Measurements from ENCODE around the gene EFR3B.

EFR3B gene

DNA sequence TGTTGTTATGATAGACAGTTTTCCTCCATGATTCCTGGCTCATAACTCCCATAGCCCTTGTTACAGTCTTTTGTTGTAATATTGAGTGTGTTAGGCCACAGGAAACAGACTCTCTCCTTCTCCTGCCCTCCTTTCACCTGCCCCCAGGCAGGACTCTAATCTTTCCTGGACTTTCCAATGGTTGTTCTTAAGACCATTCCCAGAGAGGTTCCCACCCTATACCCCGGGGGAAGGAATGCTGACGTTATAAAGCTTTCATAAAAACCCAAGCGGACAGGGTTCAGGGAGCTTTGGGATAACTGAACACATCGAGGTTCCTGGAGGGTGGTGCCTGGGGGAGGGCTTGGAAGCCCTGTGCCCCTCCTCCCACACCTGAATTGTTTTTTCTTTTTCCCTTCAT, 2.8 kb upstream of the EFR3B start:
- H3K36me3 ChIP-seq, result no peaks in the 10 kb centered on the region
- H3K4me1 ChIP-seq, result peaks cover 13% of the 10 kb centered on the region
- no peak overlapping the region for H3K4me3 ChIP-seq (ENCODE audit: low read depth, low read length)
- no peaks in the 10 kb centered on the region for H3K9me3 ChIP-seq
- DNase-seq, result no peak
- H3K27me3 ChIP-seq, result no peaks in the 10 kb centered on the region
- TF ChIP-seq, protein P1, sequence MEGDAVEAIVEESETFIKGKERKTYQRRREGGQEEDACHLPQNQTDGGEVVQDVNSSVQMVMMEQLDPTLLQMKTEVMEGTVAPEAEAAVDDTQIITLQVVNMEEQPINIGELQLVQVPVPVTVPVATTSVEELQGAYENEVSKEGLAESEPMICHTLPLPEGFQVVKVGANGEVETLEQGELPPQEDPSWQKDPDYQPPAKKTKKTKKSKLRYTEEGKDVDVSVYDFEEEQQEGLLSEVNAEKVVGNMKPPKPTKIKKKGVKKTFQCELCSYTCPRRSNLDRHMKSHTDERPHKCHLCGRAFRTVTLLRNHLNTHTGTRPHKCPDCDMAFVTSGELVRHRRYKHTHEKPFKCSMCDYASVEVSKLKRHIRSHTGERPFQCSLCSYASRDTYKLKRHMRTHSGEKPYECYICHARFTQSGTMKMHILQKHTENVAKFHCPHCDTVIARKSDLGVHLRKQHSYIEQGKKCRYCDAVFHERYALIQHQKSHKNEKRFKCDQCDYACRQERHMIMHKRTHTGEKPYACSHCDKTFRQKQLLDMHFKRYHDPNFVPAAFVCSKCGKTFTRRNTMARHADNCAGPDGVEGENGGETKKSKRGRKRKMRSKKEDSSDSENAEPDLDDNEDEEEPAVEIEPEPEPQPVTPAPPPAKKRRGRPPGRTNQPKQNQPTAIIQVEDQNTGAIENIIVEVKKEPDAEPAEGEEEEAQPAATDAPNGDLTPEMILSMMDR (IDR thresholded peaks at IDR 0.05; ENCODE audit: low read depth, low read length), result no peak

- Histone ChIP-seq H3K36me3 (no peaks in the 10 kb centered on the region), H3K27me3 (no peaks in the 10 kb centered on the region), H3K9me3 (no peaks in the 10 kb centered on the region), H3K4me1 (peaks cover 5% of the 10 kb centered on the region), H3K4me3 (ENCODE audit: low read depth, low read length) (peak overlapping the region; percentile 75)
- TF ChIP-seq, protein P1 (IDR thresholded peaks at IDR 0.05; ENCODE audit: low read depth, low read length), result peak; percentile 42
- peak; percentile 70 for DNase-seq
Measured at GRCh38 chr2:25041307-25041927, 459 bp upstream of the EFR3B start.

GRCh38 chr2:25042321-25043240, 705 bp downstream of the EFR3B start:
- Histone ChIP-seq H3K4me3 (ENCODE audit: low read depth, low read length) (peak overlapping the region; percentile 80), H3K4me1 (no peaks in the 10 kb centered on the region), H3K27me3 (no peaks in the 10 kb centered on the region), H3K36me3 (no peaks in the 10 kb centered on the region), H3K9me3 (no peaks in the 10 kb centered on the region)
- TF ChIP-seq, protein P1 (IDR thresholded peaks at IDR 0.05; ENCODE audit: low read depth, low read length), result no peak
- DNase-seq, result peak; percentile 54

DNA sequence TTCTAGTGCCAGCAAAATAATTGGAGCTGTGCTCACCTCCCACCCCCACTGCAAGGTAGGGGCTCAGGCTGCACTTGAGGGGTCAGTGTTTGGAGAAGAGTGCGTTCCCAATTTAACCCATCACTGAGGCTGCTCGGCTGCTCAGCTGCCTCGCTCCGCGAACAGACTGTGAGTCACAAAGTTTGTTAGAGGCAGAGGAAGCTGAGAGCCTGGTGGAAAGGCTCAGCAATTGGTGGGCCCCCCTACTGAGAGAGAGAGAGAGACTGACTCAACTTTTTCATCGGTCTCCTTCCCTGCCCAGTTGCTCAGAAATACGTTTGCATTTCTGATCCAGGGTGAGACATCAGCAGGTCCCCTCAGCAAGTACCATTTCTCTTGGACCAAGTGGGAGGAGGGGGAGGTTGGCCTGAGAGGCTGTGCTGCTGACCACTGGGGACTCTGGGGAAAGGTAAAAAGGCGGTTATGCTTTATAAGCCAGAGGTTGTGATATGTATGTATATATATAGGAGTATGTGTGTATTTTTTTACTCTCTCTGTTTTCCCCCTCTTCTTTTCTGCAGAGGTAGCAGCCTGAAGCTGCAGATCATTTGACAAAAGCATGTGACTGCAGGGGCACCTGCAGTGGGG, 1.5 kb downstream of the EFR3B start:
- Histone ChIP-seq H3K27me3 (no peaks in the 10 kb centered on the region), H3K4me3 (ENCODE audit: low read depth, low read length) (peak overlapping the region; percentile 80), H3K9me3 (no peaks in the 10 kb centered on the region), H3K4me1 (no peaks in the 10 kb centered on the region), H3K36me3 (no peaks in the 10 kb centered on the region)
- TF ChIP-seq, protein P1 (IDR thresholded peaks at IDR 0.05; ENCODE audit: low read depth, low read length), result no peak
- peak; percentile 24 for DNase-seq

DNA sequence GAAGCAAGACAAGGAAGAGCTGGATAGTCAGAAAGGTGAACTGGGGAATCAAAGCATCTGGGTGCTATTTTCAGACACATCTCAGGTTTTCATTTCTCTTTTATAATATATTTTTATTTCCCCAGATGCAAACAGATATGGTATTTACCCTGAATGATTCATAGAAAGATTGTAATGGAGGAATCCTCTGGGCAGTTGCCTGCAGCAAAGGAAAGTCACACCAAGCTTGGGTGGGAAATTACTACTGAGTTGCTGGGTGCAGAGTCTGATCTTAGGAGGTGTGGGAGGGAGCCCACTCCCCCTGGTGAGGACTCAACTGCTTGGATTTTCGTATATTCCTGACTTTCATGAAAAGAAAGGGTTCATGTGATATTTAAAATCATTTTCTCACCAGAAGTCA, 2.1 kb downstream of the EFR3B start:
- Histone ChIP-seq H3K4me3 (ENCODE audit: low read depth, low read length) (no peak overlapping the region), H3K4me1 (no peaks in the 10 kb centered on the region), H3K9me3 (no peaks in the 10 kb centered on the region), H3K27me3 (no peaks in the 10 kb centered on the region), H3K36me3 (no peaks in the 10 kb centered on the region)
- TF ChIP-seq, protein P1 (IDR thresholded peaks at IDR 0.05; ENCODE audit: low read depth, low read length), result no peak
- no peak for DNase-seq
